WTC11 (cell line): Measurements from ENCODE around the gene TMBIM6. TPM values are rescaled to one million over a fixed set of nuclear protein-coding genes. Genes with fewer than 3 reads are reported as not detected.
A peak's percentile ranks its signal among the peaks of the same experiment; 100 is the strongest.
"Not testable (repeated sequence)": the region's sequence is repeated elsewhere in the genome, so short reads cannot be mapped to it uniquely, and the experiment has no call there.

Experiments
- ATAC-seq: fragments of 200-7000 bp; cut with Tn5 transposase; 2 replicates; pipeline ENCODE4 v1.10.0; 2021; ENCODE audit warnings: mild to moderate bottlenecking, moderate library complexity
- CTCF ChIA-PET: fragments of 300-600 bp; sonication (Branson Sonifier 250); formaldehyde crosslinking; loops from one replicate; lab custom pipeline; 2021; ENCODE audit warnings: antibody characterized with exemption; lab: Charles Lee
- POLR2A ChIA-PET: fragments of 350-600 bp; sonication (Branson Sonifier 250); formaldehyde crosslinking; loops from one replicate; lab custom pipeline; 2021; ENCODE audit warnings: antibody characterized with exemption; lab: Charles Lee
- DNase-seq: peaks from one replicate; pipeline ENCODE4 v3.0.0; 2021; ENCODE audit warnings: low spot score
- H3K27ac Mint-ChIP-seq: 2 replicates; pipeline ENCODE4 v1.8.0; 2021; ENCODE audit warnings: mixed read lengths
- H3K27me3 Mint-ChIP-seq: 2 replicates; pipeline ENCODE4 v1.8.0; 2021; ENCODE audit warnings: low read depth, mild to moderate bottlenecking, moderate library complexity, mixed read lengths
- H3K36me3 Mint-ChIP-seq: 2 replicates; pipeline ENCODE4 v1.8.0; 2021; ENCODE audit warnings: mixed read lengths
- H3K4me1 Mint-ChIP-seq: 2 replicates; pipeline ENCODE4 v1.8.0; 2022; ENCODE audit warnings: mixed read lengths
- H3K4me3 Mint-ChIP-seq: 2 replicates; pipeline ENCODE4 v1.8.0; 2021; ENCODE audit warnings: mild to moderate bottlenecking, moderate library complexity, mixed read lengths
- H3K9me3 Mint-ChIP-seq: 2 replicates; pipeline ENCODE4 v1.8.0; 2021; ENCODE audit warnings: mixed read lengths
- AR ChIP-seq: fragments of 250-450 bp; sonication (Bioruptor Pico); IDR thresholded peaks from 2 replicates; pipeline ENCODE4 v1.9.0; 2021; ENCODE audit warnings: mild to moderate bottlenecking
- E2F1 ChIP-seq: sonication (generic); formaldehyde crosslinking; IDR thresholded peaks from 2 replicates; pipeline ENCODE4 v1.8.0; 2022; ENCODE audit warnings: mild to moderate bottlenecking, missing genetic modification reagents
- ELF4 ChIP-seq: sonication (generic); formaldehyde crosslinking; IDR thresholded peaks from 2 replicates; pipeline ENCODE4 v1.8.1; 2022; ENCODE audit warnings: low read depth, mild to moderate bottlenecking, moderate library complexity, missing genetic modification reagents
- GABPB1 ChIP-seq: sonication (generic); formaldehyde crosslinking; IDR thresholded peaks from 2 replicates; pipeline ENCODE4 v1.8.1; 2023; ENCODE audit warnings: mild to moderate bottlenecking, missing genetic modification reagents
- HMGXB4 ChIP-seq: sonication (generic); formaldehyde crosslinking; IDR thresholded peaks from 2 replicates; pipeline ENCODE4 v1.8.1; 2023; ENCODE audit warnings: mild to moderate bottlenecking, moderate library complexity, missing genetic modification reagents
- total RNA-seq: library from RNA; stranded (reverse); gene quantifications from 3 replicates; pipeline ENCODE4 v1.2.3, GENCODE V29; 2021

Gene TMBIM6
- total RNA-seq, 1 experiment from 2014 or later = 402 TPM

GRCh38 chr12:49733219-49734017 is 7.9 kb upstream of the TMBIM6 start (continued):
- no peak for TF ChIP-seq AR (CRISPR knock-in tag)
- TF ChIP-seq, all 79 proteins: peak for 0

- peaks cover 14% of the 10 kb centered on the region for H3K27me3 Mint-ChIP-seq
- H3K9me3 Mint-ChIP-seq = peaks cover 20% of the 10 kb centered on the region
- H3K4me1 Mint-ChIP-seq, CTCF ChIA-PET, H3K27ac Mint-ChIP-seq, ATAC-seq, POLR2A ChIA-PET, H3K36me3 Mint-ChIP-seq, H3K4me3 Mint-ChIP-seq, DNase-seq: not testable (repeated sequence)
These were observed 6.5 kb upstream of the TMBIM6 start for GRCh38 chr12:49734900-49735299.

- H3K27ac Mint-ChIP-seq, ATAC-seq, POLR2A ChIA-PET, H3K4me3 Mint-ChIP-seq, H3K36me3 Mint-ChIP-seq, CTCF ChIA-PET, DNase-seq: not testable (repeated sequence)
- H3K4me1 Mint-ChIP-seq = peaks cover 15% of the 10 kb centered on the region
- peaks cover 11% of the 10 kb centered on the region for H3K27me3 Mint-ChIP-seq
- peaks cover 19% of the 10 kb centered on the region for H3K9me3 Mint-ChIP-seq
These were observed 2.6 kb upstream of the TMBIM6 start for GRCh38 chr12:49738721-49739120.

- H3K36me3 Mint-ChIP-seq, H3K4me3 Mint-ChIP-seq, H3K27me3 Mint-ChIP-seq, H3K27ac Mint-ChIP-seq, H3K9me3 Mint-ChIP-seq, ATAC-seq, DNase-seq, POLR2A ChIA-PET: not testable (repeated sequence)
- H3K4me1 Mint-ChIP-seq = peaks cover 21% of the 10 kb centered on the region
- CTCF ChIA-PET = interaction anchor here (0.6 to 3.1 kb wide), 12 partner anchors 27 to 1583 kb away, joined by 3 to 39 read pairs (median 8); partner anchors contain the start of gene ASB8
These were observed 1.1 kb upstream of the TMBIM6 start for GRCh38 chr12:49740277-49740676.

- Mint-ChIP-seq H3K27me3 (no peaks in the 10 kb centered on the region), H3K36me3 (no peaks in the 10 kb centered on the region), H3K4me1 (peaks cover 21% of the 10 kb centered on the region), H3K9me3 (no peaks in the 10 kb centered on the region), H3K4me3 (peak overlapping the region; percentile 92), H3K27ac (peak overlapping the region; percentile 98)
- ATAC-seq (peak; percentile 27), DNase-seq (peak; percentile 75)
- TF ChIP-seq E2F1 (CRISPR knock-in tag) (0 out of 2 replicates have a peak, but pooled peaks have one; percentile 13), HMGXB4 (CRISPR knock-in tag) (peak; percentile 15; the same call in 1 of the 2 replicates), ELF4 (CRISPR knock-in tag) (no peak), GABPB1 (CRISPR knock-in tag) (peak; percentile 35; the same call in 1 of the 2 replicates)
- CTCF ChIA-PET = interaction anchor here (0.5 to 3.1 kb wide), 89 partner anchors 8 to 1595 kb away, joined by 3 to 39 read pairs (median 5); partner anchors contain the start of genes BCDIN3D, FMNL3, GPD1 and NCKAP5L
- POLR2A ChIA-PET = interaction anchor here (0.5 to 1.4 kb wide), 16 partner anchors 21 to 1271 kb away, joined by 3 to 9 read pairs (median 4); partner anchors contain the start of genes NCKAP5L and PRPF40B
These were observed 694 bp downstream of the TMBIM6 start for GRCh38 chr12:49741882-49742620.
